ENCODE data around the gene APLNR. TPM values are rescaled to one million over a fixed set of nuclear protein-coding genes. Genes with fewer than 3 reads are reported as not detected.

APLNR gene
- total and polyA plus RNA-seq, 2 of the 8 experiments (the other 6 are each of a cell fraction or from before 2014, with no cell fraction given), result 0.80 TPM; not detected in 1

GRCh38 chr11:57190548-57190947, 46.5 kb downstream of the APLNR start:
- no peak for TF ChIP-seq EGR1 (IDR thresholded peaks at IDR 0.05; ENCODE audit: borderline replicate concordance, low read depth, low read length)
- no peak for TF ChIP-seq CEBPB (IDR thresholded peaks at IDR 0.05; ENCODE audit: low read depth, low read length)
- TF ChIP-seq POU5F1 (IDR thresholded peaks at IDR 0.05; ENCODE audit: low read depth, low read length), result no peak
- TF ChIP-seq ZNF274 (IDR thresholded peaks at IDR 0.05; ENCODE audit: borderline replicate concordance, extremely low read depth, low read length), result no peak
- no peak for TF ChIP-seq JUND (IDR thresholded peaks at IDR 0.05; ENCODE audit: low read length)
- no peak for TF ChIP-seq E2F6 (IDR thresholded peaks at IDR 0.05)
- TF ChIP-seq CTBP2 (IDR thresholded peaks at IDR 0.05; ENCODE audit: borderline replicate concordance, insufficient read depth, insufficient read length, low read length), result no peak
- TF ChIP-seq SIRT6 (IDR thresholded peaks at IDR 0.05; ENCODE audit: low read length), result no peak
- TF ChIP-seq CBX8 (IDR thresholded peaks at IDR 0.05; ENCODE audit: borderline replicate concordance, low read depth, low read length), result no peak
- TF ChIP-seq GABPA (IDR thresholded peaks at IDR 0.05; ENCODE audit: borderline replicate concordance, insufficient read depth, low read length), result no peak
- TF ChIP-seq JUN (IDR thresholded peaks at IDR 0.05; ENCODE audit: low read depth, low read length), result no peak
- H4K91ac ChIP-seq (replicated peaks; ENCODE audit: insufficient read length, low read length), result no peak overlapping the region
- no peaks in the 10 kb centered on the region for H3K23me2 ChIP-seq (ENCODE audit: low read depth, low read length)
- no peak overlapping the region for H3K23ac ChIP-seq (ENCODE audit: insufficient read length)
- no peak overlapping the region for H2BK15ac ChIP-seq (ENCODE audit: low read length)
- no peak overlapping the region for H2BK20ac ChIP-seq (ENCODE audit: low read length)
- POLR2A ChIA-PET (ENCODE audit: partially characterized antibody), result interaction anchor here (0.6 kb wide), 1 partner anchor 117 kb away, joined by 3 read pairs; no protein-coding TSS in a partner anchor
- FAIRE-seq (no peak), DNase-seq (ENCODE audit: low read depth in 1 of 2, low spot score in 2 of 2) (no peak)
- H3K79me2 ChIP-seq (ENCODE audit: control insufficient read depth in 1 of 2, insufficient read depth in 2 of 2, low read length in 2 of 2), result no peaks in the 10 kb centered on the region
- H3K9ac ChIP-seq (replicated peaks in 1 of 4; ENCODE audit: extremely low read depth in 1 of 4, low read depth in 3 of 4, low read length in 3 of 4), result no peak overlapping the region
- no peak overlapping the region for H2AK5ac ChIP-seq (ENCODE audit: low read depth, low read length)
- no peaks in the 10 kb centered on the region for H3K27me3 ChIP-seq (replicated peaks in 1 of 4; ENCODE audit: control insufficient read depth in 3 of 4, extremely low read depth in 1 of 4, insufficient read depth in 3 of 4, low read length in 3 of 4)
- H3K9me3 ChIP-seq (ENCODE audit: insufficient read depth in 2 of 2, low read depth in 1 of 2, low read length in 1 of 2), result no peaks in the 10 kb centered on the region
- H3K4me3 ChIP-seq (ENCODE audit: extremely low read depth in 1 of 4, insufficient read depth in 2 of 4, low read depth in 3 of 4, low read length in 4 of 4), result no peak overlapping the region
- no peaks in the 10 kb centered on the region for H3K36me3 ChIP-seq (ENCODE audit: control insufficient read depth in 2 of 4, insufficient read depth in 4 of 4, low read length in 3 of 4)
- H2BK5ac ChIP-seq (ENCODE audit: low read depth, low read length), result no peak overlapping the region
- H3K56ac ChIP-seq (replicated peaks; ENCODE audit: insufficient read length, low read depth, low read length), result no peak overlapping the region
- H2BK12ac ChIP-seq (ENCODE audit: low read depth, low read length), result no peak overlapping the region
- WGBS, 2 experiments (ENCODE audit: extremely low coverage in 1 of 2, insufficient coverage in 1 of 2, insufficient read length in 1 of 2, insufficient replicate concordance in 2 of 2, low coverage in 1 of 2, low lambda C conversion rate in 2 of 2, missing lambda C conversion rate in 1 of 2), result 87% methylated on average over 4 of the region's 4 CpGs; no CpG with 5 or more reads in 1 of the 2 experiments
- H3K18ac ChIP-seq (ENCODE audit: extremely low read depth, low read length), result no peak overlapping the region
- H4K20me1 ChIP-seq (replicated peaks in 1 of 2; ENCODE audit: control insufficient read depth in 1 of 2, insufficient read depth in 2 of 2, low read length in 2 of 2), result no peaks in the 10 kb centered on the region
- no peak overlapping the region for H4K5ac ChIP-seq (ENCODE audit: insufficient read length, low read depth, low read length)
- H3K4me2 ChIP-seq (ENCODE audit: insufficient read depth in 1 of 2, low read depth in 2 of 2, low read length in 2 of 2), result no peak overlapping the region
- H3K4me1 ChIP-seq (replicated peaks in 1 of 4; ENCODE audit: control insufficient read depth in 3 of 4, insufficient read depth in 4 of 4, low read length in 3 of 4), result peaks cover 0 to 5% (median 1%) of the 10 kb centered on the region in 4 experiments; a peak in 2 of 7 replicates
- no peaks in the 10 kb centered on the region for H3K79me1 ChIP-seq (ENCODE audit: low read depth, low read length)
- H3K27ac ChIP-seq (ENCODE audit: low read depth, low read length), result no peak overlapping the region
- H3K4ac ChIP-seq (replicated peaks; ENCODE audit: insufficient read length, low read depth, low read length), result no peak overlapping the region
- H3K14ac ChIP-seq (ENCODE audit: insufficient read length), result no peak overlapping the region
- no peak overlapping the region for H4K8ac ChIP-seq (ENCODE audit: extremely low read depth, insufficient read depth, low read length)
- CTCF ChIA-PET (ENCODE audit: partially characterized antibody), result interaction anchor here (3.1 to 5.5 kb wide), 2 partner anchors 59 kb away, joined by 18 to 20 read pairs; no protein-coding TSS in a partner anchor
- no peak overlapping the region for H2BK120ac ChIP-seq (replicated peaks; ENCODE audit: low read depth, low read length)
- H2AFZ ChIP-seq (ENCODE audit: low read length), result no peak overlapping the region
